HG03066 (cell line): ENCODE measurements around the gene DECR2.
A peak's percentile ranks its signal among the peaks of the same experiment; 100 is the strongest.
"Not testable (repeated sequence)": the region's sequence is repeated elsewhere in the genome, so short reads cannot be mapped to it uniquely, and the experiment has no call there.

ENCODE experiments used
- ATAC-seq: cut with Tn5 transposase; IDR thresholded peaks from one replicate; pipeline ENCODE4 v1.9.1; 2021; ENCODE audit warnings: low read depth; ENCODE audit not compliant: unreplicated experiment

Gene DECR2

GRCh38 chr16:397736-398332, 3.9 kb upstream of the DECR2 start:
- no peak for ATAC-seq

DNA sequence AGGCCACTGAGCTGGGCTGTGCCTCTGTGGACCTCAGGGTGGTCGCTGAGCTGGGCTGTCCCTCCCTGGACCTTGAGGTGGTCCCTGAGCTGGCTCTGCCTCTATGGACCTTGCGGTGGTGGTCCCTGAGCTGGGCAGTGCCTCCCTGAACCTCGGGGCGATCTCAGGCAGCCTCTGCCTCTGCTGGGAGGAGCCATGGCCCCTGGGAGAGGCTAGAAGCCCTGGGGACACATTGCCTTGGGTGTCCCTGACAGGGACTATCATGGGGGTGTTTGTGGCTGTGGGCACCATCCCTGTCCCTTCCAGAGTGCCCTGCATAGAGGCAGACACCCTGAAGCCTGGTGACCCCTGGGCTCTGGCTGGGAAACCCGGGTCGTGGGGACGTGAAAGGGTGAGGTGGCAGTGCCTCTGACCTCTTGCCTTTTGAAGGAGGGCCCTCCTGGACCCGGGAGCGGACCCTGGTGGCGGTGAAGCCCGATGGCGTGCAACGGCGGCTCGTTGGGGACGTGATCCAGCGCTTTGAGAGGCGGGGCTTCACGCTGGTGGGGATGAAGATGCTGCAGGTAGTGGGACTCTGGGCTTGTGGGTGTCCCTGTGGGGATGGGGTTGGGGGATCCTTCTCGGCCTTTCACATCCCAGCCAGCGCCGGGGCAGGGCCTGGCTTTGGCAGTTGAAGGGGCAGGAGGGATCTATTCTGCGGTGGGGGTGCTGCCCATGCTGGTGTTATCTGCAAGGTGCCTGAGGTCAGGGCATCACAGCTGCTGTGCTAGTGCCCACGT, 2.9 kb upstream of the DECR2 start:
- ATAC-seq: no peak

GRCh38 chr16:399340-400019, 2.2 kb upstream of the DECR2 start:
- ATAC-seq: no peak

- no peak for ATAC-seq
Measured at GRCh38 chr16:400061-400591, 1.6 kb upstream of the DECR2 start.

GRCh38 chr16:404971-405486, 3.3 kb downstream of the DECR2 start:
- no peak for ATAC-seq

- no peak for ATAC-seq
Measured at GRCh38 chr16:405548-406506, 4.1 kb downstream of the DECR2 start.

DNA sequence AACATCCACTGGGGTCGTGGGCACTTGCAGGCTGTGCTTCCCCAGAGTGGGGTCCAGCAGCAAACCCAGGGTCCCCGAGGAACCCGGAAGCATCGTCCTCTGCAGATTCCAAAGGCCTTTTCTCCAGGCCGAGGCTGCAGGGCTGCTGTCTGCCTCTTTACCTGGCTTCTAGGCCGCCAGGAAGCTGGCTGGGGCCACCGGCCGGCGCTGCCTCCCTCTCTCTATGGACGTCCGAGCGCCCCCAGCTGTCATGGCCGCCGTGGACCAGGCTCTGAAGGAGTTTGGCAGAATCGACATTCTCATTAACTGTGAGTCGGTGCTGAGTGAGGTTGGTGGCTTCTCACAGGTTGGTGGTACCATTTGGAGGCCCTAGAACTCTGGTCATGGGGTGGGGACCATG, 5.6 kb downstream of the DECR2 start:
- ATAC-seq: no peak

DNA sequence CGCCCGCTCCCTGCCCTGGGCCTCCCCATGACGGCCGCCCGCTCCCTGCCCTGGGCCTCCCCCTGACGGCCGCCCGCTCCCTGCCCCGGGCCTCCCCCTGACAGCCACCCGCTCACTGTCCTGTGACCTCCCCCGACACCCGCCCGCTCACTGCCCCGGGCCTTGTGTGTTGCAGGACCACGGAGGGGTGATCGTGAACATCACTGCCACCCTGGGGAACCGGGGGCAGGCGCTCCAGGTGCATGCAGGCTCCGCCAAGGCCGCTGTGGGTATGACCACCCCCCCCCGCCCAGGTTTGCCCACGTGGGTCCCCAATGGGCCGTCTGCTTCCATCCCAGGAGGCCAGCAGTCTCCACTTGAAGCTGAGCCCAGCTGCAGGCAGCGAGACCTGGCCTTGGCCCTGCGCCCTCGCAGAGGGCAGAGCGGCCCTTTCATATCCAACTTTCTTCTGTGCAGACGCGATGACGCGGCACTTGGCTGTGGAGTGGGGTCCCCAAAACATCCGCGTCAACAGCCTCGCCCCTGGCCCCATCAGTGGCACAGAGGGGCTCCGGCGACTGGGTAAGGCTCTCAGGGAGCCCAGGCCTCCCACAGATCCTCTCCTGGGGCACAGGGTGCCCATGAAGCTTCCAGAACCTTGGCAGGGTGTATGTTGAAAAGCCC, 9.0 kb downstream of the DECR2 start:
- no peak for ATAC-seq

DNA sequence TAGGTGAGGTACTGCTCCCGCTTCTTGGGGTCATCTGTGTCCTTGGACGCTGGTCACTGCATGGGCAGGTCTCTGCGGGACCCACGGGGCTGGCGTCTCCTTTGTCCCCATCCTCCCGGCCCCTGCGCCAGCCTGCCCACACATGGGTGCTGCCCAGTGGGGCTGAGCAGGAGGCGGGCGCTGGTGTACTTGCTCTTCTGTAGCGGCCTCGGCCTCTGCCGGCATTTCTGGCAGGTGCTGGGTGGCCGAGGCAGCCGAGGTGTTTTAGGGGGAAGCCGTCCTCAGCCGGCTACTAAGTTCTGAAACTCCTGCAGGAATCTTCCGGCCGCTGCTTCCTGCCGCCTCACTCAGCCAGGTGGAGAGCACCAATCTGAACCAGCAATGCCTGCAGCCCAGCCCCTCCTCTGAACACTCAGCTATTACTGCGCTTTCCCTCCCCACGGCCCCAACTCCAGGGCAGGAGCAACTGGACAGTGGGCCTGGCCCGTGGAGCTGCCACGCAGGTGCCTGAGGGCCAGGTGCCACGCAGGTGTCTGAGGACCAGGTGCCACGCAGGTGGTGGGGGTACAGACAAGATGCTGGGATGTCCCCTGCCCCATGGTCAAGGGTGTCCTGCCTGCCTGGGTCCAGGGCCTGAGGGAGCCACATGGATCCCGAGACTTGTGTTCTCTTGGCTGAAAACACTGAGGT, 10.0 kb downstream of the DECR2 start:
- no peak for ATAC-seq

DNA sequence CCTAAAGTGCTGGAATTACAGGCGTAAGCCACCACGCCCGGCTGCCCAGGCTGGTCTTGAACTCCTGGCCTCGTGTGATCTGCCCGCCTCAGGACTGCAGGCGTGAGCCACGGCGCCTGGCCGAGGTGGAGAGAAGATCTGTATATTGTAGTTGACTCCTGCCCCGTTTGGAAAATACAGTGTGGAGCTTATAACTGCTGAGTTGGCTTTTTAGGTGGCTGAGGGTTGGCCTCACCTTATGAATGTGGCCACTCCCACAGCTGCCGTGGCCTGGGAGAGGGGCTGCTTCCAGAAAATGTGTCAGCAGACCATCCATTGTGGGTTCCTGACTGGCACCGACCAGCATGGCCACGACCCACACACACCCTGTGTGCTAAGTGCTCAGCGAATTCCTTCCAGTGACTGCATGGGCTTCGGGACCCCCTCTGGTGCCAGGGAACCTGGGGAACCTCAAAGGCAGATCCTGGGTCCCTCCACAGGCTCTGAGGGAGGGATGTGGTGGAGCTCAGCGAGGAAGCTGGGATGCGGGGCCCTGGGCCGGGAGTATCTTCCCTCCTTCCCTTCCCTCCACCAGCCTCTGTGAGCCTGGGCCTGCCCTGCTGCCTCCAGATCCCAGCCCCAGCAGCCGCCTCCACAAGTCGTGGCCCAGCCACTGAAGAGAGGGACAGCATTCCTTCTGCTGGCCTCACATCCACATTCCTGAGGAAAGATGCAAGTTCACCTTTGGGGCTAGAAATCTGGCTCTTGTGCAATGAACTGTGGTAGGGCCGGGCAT, 12.9 kb downstream of the DECR2 start:
- no peak for ATAC-seq

- ATAC-seq: not testable (repeated sequence)
Measured at GRCh38 chr16:415170-415498, 13.4 kb downstream of the DECR2 start.

GRCh38 chr16:422179-422578, 20.5 kb downstream of the DECR2 start:
- ATAC-seq: not testable (repeated sequence)

- ATAC-seq: no peak
Measured at GRCh38 chr16:424033-424622, 22.4 kb downstream of the DECR2 start.

DNA sequence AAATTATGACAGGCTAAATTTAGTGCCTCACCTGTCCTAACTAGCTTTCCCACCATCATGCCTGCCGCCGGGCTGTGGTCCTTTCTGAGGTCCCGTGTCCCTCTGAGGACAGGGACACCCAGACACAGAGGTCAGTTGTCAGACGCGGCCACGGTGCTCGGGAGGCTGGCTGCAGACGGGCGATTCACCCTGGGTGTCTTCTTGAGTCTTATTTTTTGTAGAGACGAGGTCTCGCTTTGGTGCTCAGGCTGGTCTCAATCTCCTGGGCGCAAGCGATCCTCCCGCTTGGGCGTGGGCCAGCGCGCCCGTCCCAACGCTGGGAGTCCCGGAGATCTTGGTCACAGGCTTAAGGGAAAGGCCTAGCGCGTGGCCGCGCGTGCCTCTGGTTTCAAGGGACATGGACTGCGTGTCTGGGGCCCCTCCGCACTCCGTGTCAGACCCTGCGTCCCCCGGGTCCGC, 23.0 kb downstream of the DECR2 start:
- no peak for ATAC-seq

DNA sequence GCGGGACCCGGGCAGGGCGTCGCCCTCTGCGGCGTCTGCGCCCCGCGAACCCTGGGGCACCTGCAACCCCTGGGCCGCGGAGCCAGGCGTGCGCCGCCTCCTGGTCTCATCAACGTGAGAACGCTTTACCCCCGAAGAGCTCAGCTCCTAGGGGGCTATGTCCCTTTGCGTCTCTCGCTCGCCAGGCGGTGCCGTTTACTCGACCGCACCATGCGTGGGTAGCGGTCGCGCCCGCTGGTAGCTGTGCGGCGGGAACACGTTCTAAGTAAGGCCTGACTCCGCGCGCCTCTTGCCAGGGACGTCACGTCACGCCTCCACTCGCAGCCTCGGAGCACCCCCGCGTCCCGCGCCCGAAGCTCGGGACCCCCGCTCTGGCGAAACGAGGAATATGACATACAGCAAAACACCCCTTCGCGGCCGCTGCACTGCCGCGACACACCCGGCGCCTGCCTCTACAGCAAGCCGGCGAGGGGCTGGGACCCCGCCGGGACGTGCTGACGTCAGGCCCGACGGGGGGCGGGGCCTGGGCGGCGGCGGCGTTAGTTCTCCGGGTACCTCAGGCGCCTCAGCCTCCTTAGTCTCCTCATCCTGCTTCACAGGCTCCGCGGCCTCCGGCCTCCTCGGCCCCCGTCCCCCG, 23.5 kb downstream of the DECR2 start, which contains the start of gene RAB11FIP3:
TSS of gene RAB11FIP3 (plus strand) at position 568 of the 637 bp plus-strand sequence. CDS start 358 bp downstream, outside the sequence.
- peak; percentile 83 for ATAC-seq

GRCh38 chr16:425740-426114, 24.0 kb downstream of the DECR2 start:
- peak; percentile 34 for ATAC-seq

DNA sequence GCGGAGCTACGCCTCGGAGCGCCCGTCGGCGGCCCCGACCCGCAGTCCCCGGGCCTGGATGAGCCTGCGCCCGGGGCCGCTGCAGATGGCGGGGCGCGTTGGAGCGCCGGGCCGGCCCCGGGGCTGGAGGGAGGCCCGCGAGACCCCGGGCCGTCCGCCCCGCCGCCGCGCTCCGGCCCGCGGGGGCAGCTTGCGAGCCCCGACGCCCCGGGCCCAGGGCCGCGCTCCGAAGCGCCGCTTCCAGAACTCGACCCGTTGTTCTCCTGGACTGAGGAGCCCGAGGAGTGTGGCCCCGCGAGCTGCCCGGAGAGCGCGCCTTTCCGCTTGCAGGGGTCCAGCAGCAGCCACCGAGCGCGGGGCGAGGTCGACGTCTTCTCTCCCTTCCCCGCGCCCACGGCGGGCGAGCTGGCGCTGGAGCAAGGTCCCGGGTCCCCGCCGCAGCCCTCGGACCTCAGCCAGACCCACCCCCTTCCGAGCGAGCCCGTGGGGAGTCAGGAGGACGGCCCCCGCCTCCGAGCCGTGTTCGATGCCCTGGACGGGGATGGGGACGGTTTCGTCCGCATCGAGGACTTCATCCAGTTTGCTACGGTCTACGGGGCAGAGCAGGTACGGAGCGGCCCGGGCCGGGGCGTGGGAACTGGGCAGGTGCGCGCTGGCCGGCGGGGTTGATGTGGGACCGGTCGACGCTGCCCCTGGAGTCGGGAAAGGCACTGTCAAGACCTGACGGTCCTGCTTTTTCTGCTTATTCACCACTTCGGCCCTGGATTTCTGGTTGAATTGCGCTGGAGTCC, 24.6 kb downstream of the DECR2 start:
- peak; percentile 26 for ATAC-seq
